Measurements from ENCODE around the gene CCDC157. TPM values are rescaled to one million over a fixed set of nuclear protein-coding genes. Genes with fewer than 3 reads are reported as not detected.

Gene CCDC157
- total and polyA plus RNA-seq, 9 of the 15 experiments (the other 6 are each of a cell fraction or from before 2014, with no cell fraction given) = 0.04 to 1.3 (median 0.68) TPM

DNA sequence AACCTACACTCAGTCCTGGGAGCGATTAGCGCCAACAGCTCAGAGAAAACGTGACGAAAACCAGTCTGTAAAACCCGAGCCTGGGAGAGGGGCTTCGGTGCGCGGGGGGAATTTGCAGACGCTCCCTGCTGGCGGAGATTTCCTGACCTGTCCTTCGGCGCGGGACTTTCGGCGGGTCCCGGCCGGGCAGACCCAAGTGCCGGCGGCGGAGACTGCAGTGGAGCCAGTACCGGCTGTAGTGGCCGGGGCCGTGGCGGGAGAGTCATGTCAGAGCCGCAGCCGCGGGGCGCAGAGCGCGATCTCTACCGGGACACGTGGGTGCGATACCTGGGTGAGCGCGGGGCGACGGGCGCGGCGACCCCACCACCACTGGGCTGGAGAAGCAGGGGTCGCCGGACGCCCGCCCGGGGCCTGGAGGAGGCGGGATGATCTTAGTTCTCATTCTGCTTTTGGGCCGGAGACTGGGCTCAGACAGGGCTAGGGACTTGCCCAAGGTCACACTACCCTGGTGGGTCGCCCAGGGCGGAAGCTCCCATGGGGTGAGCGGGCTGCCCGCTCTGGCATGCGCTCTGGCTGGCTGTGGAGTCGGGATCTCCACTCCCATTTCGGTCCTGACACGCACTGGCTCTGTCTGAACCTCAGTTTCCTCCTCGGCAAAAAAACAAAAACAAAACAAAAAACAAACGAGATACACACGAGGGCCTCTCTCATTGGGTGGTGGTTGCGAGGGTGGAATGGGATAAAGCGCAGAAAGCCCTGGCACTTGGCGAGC, 69.0 kb downstream of the CCDC157 start, which contains the start of gene MTFP1 (continued):
- TF ChIP-seq TAF1 (IDR thresholded peaks at IDR 0.05; ENCODE audit: control insufficient read depth, extremely low read depth, insufficient read depth, low read length, severe bottlenecking) = peak; percentile 54
- no peak for TF ChIP-seq NFXL1 (CRISPR knock-in tag; IDR thresholded peaks at IDR 0.05)
- TF ChIP-seq JUNB (CRISPR knock-in tag; conservative IDR thresholded peaks at IDR 0.05) = no peak
- no peak for TF ChIP-seq LARP7 (IDR thresholded peaks at IDR 0.05)
- no peak; the same call in 1 of the 2 replicates for TF ChIP-seq ATF7 (IDR thresholded peaks at IDR 0.05)
- TF ChIP-seq, protein P1, sequence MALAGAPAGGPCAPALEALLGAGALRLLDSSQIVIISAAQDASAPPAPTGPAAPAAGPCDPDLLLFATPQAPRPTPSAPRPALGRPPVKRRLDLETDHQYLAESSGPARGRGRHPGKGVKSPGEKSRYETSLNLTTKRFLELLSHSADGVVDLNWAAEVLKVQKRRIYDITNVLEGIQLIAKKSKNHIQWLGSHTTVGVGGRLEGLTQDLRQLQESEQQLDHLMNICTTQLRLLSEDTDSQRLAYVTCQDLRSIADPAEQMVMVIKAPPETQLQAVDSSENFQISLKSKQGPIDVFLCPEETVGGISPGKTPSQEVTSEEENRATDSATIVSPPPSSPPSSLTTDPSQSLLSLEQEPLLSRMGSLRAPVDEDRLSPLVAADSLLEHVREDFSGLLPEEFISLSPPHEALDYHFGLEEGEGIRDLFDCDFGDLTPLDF (CRISPR knock-in tag; IDR thresholded peaks at IDR 0.05) = no peak
- no peak for TF ChIP-seq ZNF165 (CRISPR knock-in tag; IDR thresholded peaks at IDR 0.05; ENCODE audit: borderline replicate concordance)
- TF ChIP-seq, protein P2, sequence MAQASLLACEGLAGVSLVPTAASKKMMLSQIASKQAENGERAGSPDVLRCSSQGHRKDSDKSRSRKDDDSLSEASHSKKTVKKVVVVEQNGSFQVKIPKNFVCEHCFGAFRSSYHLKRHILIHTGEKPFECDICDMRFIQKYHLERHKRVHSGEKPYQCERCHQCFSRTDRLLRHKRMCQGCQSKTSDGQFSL (CRISPR knock-in tag; IDR thresholded peaks at IDR 0.05) = no peak
- TF ChIP-seq, protein P2 (tag; IDR thresholded peaks at IDR 0.05) = no peak
- TF ChIP-seq TOE1 (IDR thresholded peaks at IDR 0.05; ENCODE audit: borderline replicate concordance) = peak; percentile 52; the same call in 1 of the 2 replicates
- TF ChIP-seq TOE1 (CRISPR knock-in tag; IDR thresholded peaks at IDR 0.05; ENCODE audit: borderline replicate concordance, low read depth) = no peak
- TF ChIP-seq ZFP30 (CRISPR knock-in tag; IDR thresholded peaks at IDR 0.05; ENCODE audit: borderline replicate concordance) = no peak
- no peak for TF ChIP-seq ZKSCAN1 (IDR thresholded peaks at IDR 0.05; ENCODE audit: low read depth, low read length)
- TF ChIP-seq PHTF2 (CRISPR knock-in tag; IDR thresholded peaks at IDR 0.05) = no peak
- TF ChIP-seq ZNF217 (CRISPR knock-in tag; IDR thresholded peaks at IDR 0.05) = no peak
- peak; percentile 78 for TF ChIP-seq L3MBTL2 (IDR thresholded peaks at IDR 0.05)
- 0 out of 2 replicates have a peak, but pooled peaks have one; percentile 36 for TF ChIP-seq CXXC5 (CRISPR knock-in tag; IDR thresholded peaks at IDR 0.05)
- TF ChIP-seq, protein P3, sequence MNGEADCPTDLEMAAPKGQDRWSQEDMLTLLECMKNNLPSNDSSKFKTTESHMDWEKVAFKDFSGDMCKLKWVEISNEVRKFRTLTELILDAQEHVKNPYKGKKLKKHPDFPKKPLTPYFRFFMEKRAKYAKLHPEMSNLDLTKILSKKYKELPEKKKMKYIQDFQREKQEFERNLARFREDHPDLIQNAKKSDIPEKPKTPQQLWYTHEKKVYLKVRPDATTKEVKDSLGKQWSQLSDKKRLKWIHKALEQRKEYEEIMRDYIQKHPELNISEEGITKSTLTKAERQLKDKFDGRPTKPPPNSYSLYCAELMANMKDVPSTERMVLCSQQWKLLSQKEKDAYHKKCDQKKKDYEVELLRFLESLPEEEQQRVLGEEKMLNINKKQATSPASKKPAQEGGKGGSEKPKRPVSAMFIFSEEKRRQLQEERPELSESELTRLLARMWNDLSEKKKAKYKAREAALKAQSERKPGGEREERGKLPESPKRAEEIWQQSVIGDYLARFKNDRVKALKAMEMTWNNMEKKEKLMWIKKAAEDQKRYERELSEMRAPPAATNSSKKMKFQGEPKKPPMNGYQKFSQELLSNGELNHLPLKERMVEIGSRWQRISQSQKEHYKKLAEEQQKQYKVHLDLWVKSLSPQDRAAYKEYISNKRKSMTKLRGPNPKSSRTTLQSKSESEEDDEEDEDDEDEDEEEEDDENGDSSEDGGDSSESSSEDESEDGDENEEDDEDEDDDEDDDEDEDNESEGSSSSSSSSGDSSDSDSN (IDR thresholded peaks at IDR 0.05; ENCODE audit: borderline replicate concordance in 1 of 2, low read depth in 2 of 2, low read length in 2 of 2) = peak; percentile 71 to 85; a peak in 3 of 4 replicates
- TF ChIP-seq ADNP (tag; IDR thresholded peaks at IDR 0.05) = no peak
- TF ChIP-seq, protein P4, sequence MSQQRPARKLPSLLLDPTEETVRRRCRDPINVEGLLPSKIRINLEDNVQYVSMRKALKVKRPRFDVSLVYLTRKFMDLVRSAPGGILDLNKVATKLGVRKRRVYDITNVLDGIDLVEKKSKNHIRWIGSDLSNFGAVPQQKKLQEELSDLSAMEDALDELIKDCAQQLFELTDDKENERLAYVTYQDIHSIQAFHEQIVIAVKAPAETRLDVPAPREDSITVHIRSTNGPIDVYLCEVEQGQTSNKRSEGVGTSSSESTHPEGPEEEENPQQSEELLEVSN (IDR thresholded peaks at IDR 0.05; ENCODE audit: borderline replicate concordance in 1 of 2, extremely low read depth in 1 of 2, insufficient read depth in 1 of 2, insufficient read length in 1 of 2, low read depth in 1 of 2, low read length in 1 of 2, poor library complexity in 1 of 2, severe bottlenecking in 1 of 2) = peak; percentile 65 to 87
- TF ChIP-seq PRMT5 (CRISPR knock-in tag; IDR thresholded peaks at IDR 0.05) = no peak
- TF ChIP-seq MAFG (tag; conservative IDR thresholded peaks at IDR 0.05) = no peak
- no peak for TF ChIP-seq DNMT1 (IDR thresholded peaks at IDR 0.05)
